ENCODE data around the gene KIF25. TPM values are rescaled to one million over a fixed set of nuclear protein-coding genes. Genes with fewer than 3 reads are reported as not detected.
A peak's percentile ranks its signal among the peaks of the same experiment; 100 is the strongest.

KIF25 gene
- total and polyA plus RNA-seq, 4 donors: 0.72 to 0.79 TPM; not detected in 2

DNA sequence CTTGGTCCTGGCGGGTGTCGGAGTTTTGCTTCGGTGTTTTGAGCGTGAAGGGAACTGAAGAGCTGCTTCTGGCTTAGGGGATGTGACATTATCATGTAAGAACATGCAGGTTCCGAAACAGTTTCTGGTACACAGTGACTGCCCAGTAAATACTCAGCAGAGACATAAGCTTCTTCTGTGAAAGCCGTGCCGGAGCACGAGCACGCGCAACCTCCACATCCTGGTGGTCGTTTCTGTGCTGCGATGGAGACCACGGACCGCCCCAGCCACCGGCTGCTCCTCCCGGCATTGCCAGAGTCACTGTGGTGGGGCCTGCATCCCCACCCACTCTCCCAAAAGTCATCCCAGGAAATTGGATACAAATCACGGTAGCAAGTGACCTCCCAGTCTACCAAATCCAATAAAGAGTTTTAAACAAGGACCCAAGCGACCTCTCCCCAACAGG is 18.7 kb downstream of the KIF25 start:
- Histone ChIP-seq H3K4me3 (ENCODE audit: low read length in 2 of 2) (no peak overlapping the region), H3K4me1 (ENCODE audit: control insufficient read depth in 1 of 2, insufficient read depth in 2 of 2, low read length in 2 of 2) (no peaks in the 10 kb centered on the region), H3K27ac (ENCODE audit: low read depth in 1 of 2, low read length in 2 of 2) (no peak overlapping the region), H3K9me3 (ENCODE audit: control insufficient read depth, low read length) (peaks cover 3% of the 10 kb centered on the region), H3K36me3 (ENCODE audit: control insufficient read depth in 1 of 2, insufficient read depth in 2 of 2, low read length in 1 of 2) (no peaks in the 10 kb centered on the region), H3K27me3 (ENCODE audit: control insufficient read depth in 1 of 2, insufficient read depth in 2 of 2, low read length in 1 of 2) (peaks cover 0 to 2% of the 10 kb centered on the region in 2 donors)
- no peak for DNase-seq
- no peak for ATAC-seq (ENCODE audit: low FRiP score)
- 96 to 97% methylated on average over 18 of the region's 18 CpGs for WGBS, 2 donors
- intact Hi-C loops (cut with DNase I): no loop called here

GRCh38 chr6:168016721-168017525 is 19.5 kb downstream of the KIF25 start:
- H3K9me3 ChIP-seq (ENCODE audit: control insufficient read depth, low read length): peaks cover 3% of the 10 kb centered on the region
- intact Hi-C loops (cut with DNase I): no loop called here
- peaks cover 0 to 2% of the 10 kb centered on the region in 2 donors for H3K27me3 ChIP-seq (ENCODE audit: control insufficient read depth in 1 of 2, insufficient read depth in 2 of 2, low read length in 1 of 2)
- no peak overlapping the region for H3K4me3 ChIP-seq (ENCODE audit: low read length in 2 of 2)
- WGBS, 2 donors: 86 to 90% methylated on average over 18 of the region's 18 CpGs
- DNase-seq (no peak), ATAC-seq (ENCODE audit: low FRiP score) (peak; percentile 24)
- no peak overlapping the region for H3K27ac ChIP-seq (ENCODE audit: low read depth in 1 of 2, low read length in 2 of 2)
- H3K36me3 ChIP-seq (ENCODE audit: control insufficient read depth in 1 of 2, insufficient read depth in 2 of 2, low read length in 1 of 2): no peaks in the 10 kb centered on the region
- H3K4me1 ChIP-seq (ENCODE audit: control insufficient read depth in 1 of 2, insufficient read depth in 2 of 2, low read length in 2 of 2): no peaks in the 10 kb centered on the region

DNA sequence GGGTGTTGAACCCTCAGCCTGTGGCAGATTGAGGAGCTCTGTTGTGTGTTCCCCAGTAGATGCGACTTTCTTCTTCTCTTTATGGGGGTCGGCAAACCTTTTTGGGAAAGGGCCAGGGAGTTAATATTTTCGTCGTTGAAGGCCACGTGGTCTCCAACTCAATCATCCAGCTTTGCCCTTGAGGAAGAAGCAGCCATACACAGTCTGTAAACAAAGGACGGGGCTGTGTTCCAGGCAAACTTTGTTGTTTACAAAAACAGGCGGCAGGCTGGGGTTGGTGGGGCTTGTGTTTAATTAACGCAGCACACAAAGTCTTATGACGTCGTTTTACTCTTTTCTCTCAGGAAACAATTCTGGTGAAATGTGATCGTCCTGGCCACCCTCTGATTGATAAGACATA is 20.2 kb downstream of the KIF25 start:
- intact Hi-C loops (cut with DNase I): no loop called here
- 74 to 77% methylated on average over 11 of the region's 11 CpGs for WGBS, 2 donors
- no peak for ATAC-seq (ENCODE audit: low FRiP score)

GRCh38 chr6:168018664-168019063 is 21.2 kb downstream of the KIF25 start:
- no peaks in the 10 kb centered on the region for H3K36me3 ChIP-seq (ENCODE audit: control insufficient read depth in 1 of 2, insufficient read depth in 2 of 2, low read length in 1 of 2)
- DNase-seq (no peak), ATAC-seq (ENCODE audit: low FRiP score) (no peak)
- peaks cover 0 to 2% of the 10 kb centered on the region in 2 donors for H3K27me3 ChIP-seq (ENCODE audit: control insufficient read depth in 1 of 2, insufficient read depth in 2 of 2, low read length in 1 of 2)
- H3K4me3 ChIP-seq (ENCODE audit: low read length in 2 of 2): no peak overlapping the region
- H3K4me1 ChIP-seq (ENCODE audit: control insufficient read depth in 1 of 2, insufficient read depth in 2 of 2, low read length in 2 of 2): no peaks in the 10 kb centered on the region
- intact Hi-C loops (cut with DNase I): no loop called here
- H3K9me3 ChIP-seq (ENCODE audit: control insufficient read depth, low read length): peaks cover 2% of the 10 kb centered on the region
- WGBS, 2 donors: 84 to 87% methylated on average over 15 of the region's 15 CpGs
- H3K27ac ChIP-seq (ENCODE audit: low read depth in 1 of 2, low read length in 2 of 2): no peak overlapping the region

More for the DNA sequence above, 20.2 kb downstream of the KIF25 start:
- DNase-seq: no peak
- H3K27me3 ChIP-seq (ENCODE audit: control insufficient read depth in 1 of 2, insufficient read depth in 2 of 2, low read length in 1 of 2): peaks cover 0 to 2% of the 10 kb centered on the region in 2 donors
- no peaks in the 10 kb centered on the region for H3K4me1 ChIP-seq (ENCODE audit: control insufficient read depth in 1 of 2, insufficient read depth in 2 of 2, low read length in 2 of 2)
- H3K27ac ChIP-seq (ENCODE audit: low read depth in 1 of 2, low read length in 2 of 2): no peak overlapping the region
- no peaks in the 10 kb centered on the region for H3K36me3 ChIP-seq (ENCODE audit: control insufficient read depth in 1 of 2, insufficient read depth in 2 of 2, low read length in 1 of 2)
- H3K9me3 ChIP-seq (ENCODE audit: control insufficient read depth, low read length): peaks cover 2% of the 10 kb centered on the region
- H3K4me3 ChIP-seq (ENCODE audit: low read length in 2 of 2): no peak overlapping the region

DNA sequence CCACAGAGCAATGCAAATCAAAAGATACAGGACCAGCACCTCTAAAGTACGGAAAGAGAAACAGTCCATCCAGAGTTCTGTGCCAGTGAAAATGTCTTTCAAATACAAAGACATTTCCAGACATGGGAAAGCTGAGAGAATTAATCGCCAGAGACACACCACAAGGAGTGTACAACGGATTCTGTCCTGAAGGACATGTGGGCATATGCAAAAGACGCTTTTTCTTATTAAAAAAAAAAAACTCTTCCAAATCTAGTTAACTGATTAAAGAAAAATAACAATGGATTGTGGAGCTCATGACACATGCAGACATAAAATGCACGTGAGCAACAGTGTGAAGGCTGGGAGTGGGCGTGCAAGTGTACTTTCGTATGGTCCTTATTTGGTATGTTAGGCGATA is 22.8 kb downstream of the KIF25 start:
- Histone ChIP-seq H3K36me3 (ENCODE audit: control insufficient read depth in 1 of 2, insufficient read depth in 2 of 2, low read length in 1 of 2) (no peaks in the 10 kb centered on the region), H3K27me3 (ENCODE audit: control insufficient read depth in 1 of 2, insufficient read depth in 2 of 2, low read length in 1 of 2) (peaks cover 0 to 2% of the 10 kb centered on the region in 2 donors), H3K27ac (ENCODE audit: low read depth in 1 of 2, low read length in 2 of 2) (no peak overlapping the region), H3K9me3 (ENCODE audit: control insufficient read depth, low read length) (peaks cover 2% of the 10 kb centered on the region), H3K4me3 (ENCODE audit: low read length in 2 of 2) (no peak overlapping the region), H3K4me1 (ENCODE audit: control insufficient read depth in 1 of 2, insufficient read depth in 2 of 2, low read length in 2 of 2) (no peaks in the 10 kb centered on the region)
- ATAC-seq (ENCODE audit: low FRiP score): no peak
- WGBS, 2 donors: 85 to 86% methylated on average over 8 of the region's 8 CpGs
- intact Hi-C loops (cut with DNase I): no loop called here
- no peak for DNase-seq

- intact Hi-C loops (cut with DNase I): no loop called here
- Histone ChIP-seq H3K36me3 (ENCODE audit: control insufficient read depth in 1 of 2, insufficient read depth in 2 of 2, low read length in 1 of 2) (no peaks in the 10 kb centered on the region), H3K27me3 (ENCODE audit: control insufficient read depth in 1 of 2, insufficient read depth in 2 of 2, low read length in 1 of 2) (peaks cover 0 to 2% of the 10 kb centered on the region in 2 donors), H3K9me3 (ENCODE audit: control insufficient read depth, low read length) (peaks cover 2% of the 10 kb centered on the region), H3K4me3 (ENCODE audit: low read length in 2 of 2) (no peak overlapping the region), H3K27ac (ENCODE audit: low read depth in 1 of 2, low read length in 2 of 2) (no peak overlapping the region), H3K4me1 (ENCODE audit: control insufficient read depth in 1 of 2, insufficient read depth in 2 of 2, low read length in 2 of 2) (no peaks in the 10 kb centered on the region)
- DNase-seq (no peak), ATAC-seq (ENCODE audit: low FRiP score) (no peak)
- 55 to 60% methylated on average over 5 of the region's 5 CpGs for WGBS, 2 donors
These were observed 24.1 kb downstream of the KIF25 start for GRCh38 chr6:168021581-168021980.

GRCh38 chr6:168022488-168023321 is 25.2 kb downstream of the KIF25 start:
- H3K27me3 ChIP-seq (ENCODE audit: control insufficient read depth in 1 of 2, insufficient read depth in 2 of 2, low read length in 1 of 2): peaks cover 0 to 2% of the 10 kb centered on the region in 2 donors
- 85 to 88% methylated on average over 7 of the region's 7 CpGs for WGBS, 2 donors
- H3K4me3 ChIP-seq (ENCODE audit: low read length in 2 of 2): no peak overlapping the region
- ATAC-seq (ENCODE audit: low FRiP score): no peak
- H3K4me1 ChIP-seq (ENCODE audit: control insufficient read depth in 1 of 2, insufficient read depth in 2 of 2, low read length in 2 of 2): no peaks in the 10 kb centered on the region
- intact Hi-C loops (cut with DNase I): no loop called here
- no peak for DNase-seq
- H3K27ac ChIP-seq (ENCODE audit: low read depth in 1 of 2, low read length in 2 of 2): no peak overlapping the region
- H3K9me3 ChIP-seq (ENCODE audit: control insufficient read depth, low read length): peaks cover 2% of the 10 kb centered on the region
- no peaks in the 10 kb centered on the region for H3K36me3 ChIP-seq (ENCODE audit: control insufficient read depth in 1 of 2, insufficient read depth in 2 of 2, low read length in 1 of 2)

DNA sequence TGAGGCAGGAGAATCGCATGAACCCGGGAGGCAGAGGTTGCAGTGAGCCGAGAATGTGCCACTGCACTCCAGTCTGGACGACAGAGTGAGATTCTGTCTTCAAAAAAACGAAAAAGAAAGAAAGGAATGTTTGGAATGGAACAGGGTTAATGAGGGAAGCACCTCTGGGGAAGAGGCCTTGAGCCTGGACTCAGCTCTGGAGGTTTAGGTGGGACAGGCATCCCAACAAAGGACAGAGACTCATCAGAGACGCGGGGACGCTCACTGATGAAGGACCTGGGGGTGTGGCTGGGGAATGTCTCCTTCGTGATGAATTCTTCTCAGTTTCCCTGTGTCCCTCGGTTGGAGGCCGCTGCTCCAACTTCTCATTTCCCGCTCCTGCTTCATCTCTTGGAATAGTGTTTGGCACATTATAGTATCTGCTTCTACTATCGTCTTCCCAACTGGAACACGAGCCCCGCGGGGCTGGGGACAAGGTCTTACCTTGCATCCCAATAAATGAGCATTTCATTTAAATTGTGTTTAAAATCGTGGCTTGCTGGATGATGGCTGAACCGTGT is 27.6 kb downstream of the KIF25 start:
- Histone ChIP-seq H3K36me3 (ENCODE audit: control insufficient read depth in 1 of 2, insufficient read depth in 2 of 2, low read length in 1 of 2) (no peaks in the 10 kb centered on the region), H3K4me1 (ENCODE audit: control insufficient read depth in 1 of 2, insufficient read depth in 2 of 2, low read length in 2 of 2) (no peaks in the 10 kb centered on the region), H3K9me3 (ENCODE audit: control insufficient read depth, low read length) (no peaks in the 10 kb centered on the region), H3K4me3 (ENCODE audit: low read length in 2 of 2) (no peak overlapping the region), H3K27ac (ENCODE audit: low read depth in 1 of 2, low read length in 2 of 2) (no peak overlapping the region), H3K27me3 (ENCODE audit: control insufficient read depth in 1 of 2, insufficient read depth in 2 of 2, low read length in 1 of 2) (no peaks in the 10 kb centered on the region)
- 84 to 85% methylated on average over 18 of the region's 18 CpGs for WGBS, 2 donors
- DNase-seq (no peak), ATAC-seq (ENCODE audit: low FRiP score) (no peak)
- intact Hi-C loops (cut with DNase I): no loop called here
